ENCODE data around the gene PPP2R2C. TPM values are rescaled to one million over a fixed set of nuclear protein-coding genes. Genes with fewer than 3 reads are reported as not detected.

Gene PPP2R2C
- total and polyA plus RNA-seq, 12 donors, result 0.14 to 10.6 (median 4.2) TPM

DNA sequence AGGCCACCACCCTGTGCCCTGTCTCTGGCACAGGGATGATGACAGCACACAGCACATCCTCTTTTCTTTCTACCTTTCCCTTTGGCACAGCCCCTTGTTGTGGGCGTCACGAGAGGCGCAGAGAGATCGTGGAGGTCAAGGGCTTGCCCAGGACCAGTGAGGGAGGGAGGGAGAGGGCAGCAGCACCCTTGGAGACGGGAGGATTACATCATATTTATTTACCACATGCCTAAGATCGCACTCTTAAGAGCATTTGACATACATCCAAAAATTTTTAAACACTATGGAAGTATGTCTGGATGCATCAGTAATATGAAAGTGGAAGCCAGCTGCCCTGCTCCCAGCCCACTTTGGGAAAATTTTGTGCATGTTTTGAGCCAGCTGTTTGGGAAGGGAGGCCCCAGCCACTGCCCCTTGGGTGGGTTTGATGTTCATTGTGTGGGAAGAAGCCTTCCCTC, 190.1 kb downstream of the PPP2R2C start:
- WGBS, 2 donors, result 47 to 67% methylated on average over 6 of the region's 6 CpGs
- no peak overlapping the region for H3K4me3 ChIP-seq
- H3K27ac ChIP-seq, result peak overlapping the region in 9 of 10 donors; percentile 24 to 70 (median 41)
- TF ChIP-seq, protein P1, sequence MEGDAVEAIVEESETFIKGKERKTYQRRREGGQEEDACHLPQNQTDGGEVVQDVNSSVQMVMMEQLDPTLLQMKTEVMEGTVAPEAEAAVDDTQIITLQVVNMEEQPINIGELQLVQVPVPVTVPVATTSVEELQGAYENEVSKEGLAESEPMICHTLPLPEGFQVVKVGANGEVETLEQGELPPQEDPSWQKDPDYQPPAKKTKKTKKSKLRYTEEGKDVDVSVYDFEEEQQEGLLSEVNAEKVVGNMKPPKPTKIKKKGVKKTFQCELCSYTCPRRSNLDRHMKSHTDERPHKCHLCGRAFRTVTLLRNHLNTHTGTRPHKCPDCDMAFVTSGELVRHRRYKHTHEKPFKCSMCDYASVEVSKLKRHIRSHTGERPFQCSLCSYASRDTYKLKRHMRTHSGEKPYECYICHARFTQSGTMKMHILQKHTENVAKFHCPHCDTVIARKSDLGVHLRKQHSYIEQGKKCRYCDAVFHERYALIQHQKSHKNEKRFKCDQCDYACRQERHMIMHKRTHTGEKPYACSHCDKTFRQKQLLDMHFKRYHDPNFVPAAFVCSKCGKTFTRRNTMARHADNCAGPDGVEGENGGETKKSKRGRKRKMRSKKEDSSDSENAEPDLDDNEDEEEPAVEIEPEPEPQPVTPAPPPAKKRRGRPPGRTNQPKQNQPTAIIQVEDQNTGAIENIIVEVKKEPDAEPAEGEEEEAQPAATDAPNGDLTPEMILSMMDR (IDR thresholded peaks at IDR 0.05), result no peak
- H3K9me3 ChIP-seq, result no peaks in the 10 kb centered on the region
- peaks cover 25 to 59% (median 46%) of the 10 kb centered on the region in 9 donors for H3K4me1 ChIP-seq
- DNase-seq (no peak), ATAC-seq (peak in 1 of 8 donors; percentile 24)
- intact Hi-C loops (cut with DNase I), result no loop called here
- H3K36me3 ChIP-seq, result peaks cover 0 to 72% (median 5%) of the 10 kb centered on the region in 9 donors
- no peaks in the 10 kb centered on the region for H3K27me3 ChIP-seq

GRCh38 chr4:6281436-6282313, 190.7 kb downstream of the PPP2R2C start:
- WGBS, 2 donors, result 68% methylated on average over 20 of the region's 20 CpGs
- peaks cover 0 to 65% (median 0%) of the 10 kb centered on the region in 9 donors for H3K36me3 ChIP-seq
- intact Hi-C loops (cut with DNase I), result no loop called here
- H3K27me3 ChIP-seq, result no peaks in the 10 kb centered on the region
- peak; percentile 5 to 72 (median 60) for ATAC-seq
- no peak overlapping the region for H3K4me3 ChIP-seq
- H3K4me1 ChIP-seq, result peaks cover 32 to 66% (median 53%) of the 10 kb centered on the region in 9 donors
- TF ChIP-seq, protein P1 (IDR thresholded peaks at IDR 0.05), result no peak
- H3K9me3 ChIP-seq, result no peaks in the 10 kb centered on the region
- peak overlapping the region; percentile 18 to 70 (median 36) for H3K27ac ChIP-seq
- peak; percentile 65 to 68 for DNase-seq

- intact Hi-C loops (cut with DNase I), result no loop called here
- TF ChIP-seq, protein P1 (IDR thresholded peaks at IDR 0.05), result no peak
- H3K27ac ChIP-seq, result peak overlapping the region in 3 of 10 donors; percentile 24 to 70 (median 59)
- peaks cover 44 to 78% (median 65%) of the 10 kb centered on the region in 9 donors for H3K4me1 ChIP-seq
- no peak overlapping the region for H3K4me3 ChIP-seq
- 86 to 87% methylated on average over 16 of the region's 16 CpGs for WGBS, 2 donors
- no peaks in the 10 kb centered on the region for H3K27me3 ChIP-seq
- no peak for ATAC-seq
- DNase-seq, result no peak
- H3K36me3 ChIP-seq, result peaks cover 0 to 53% (median 0%) of the 10 kb centered on the region in 9 donors
- H3K9me3 ChIP-seq, result no peaks in the 10 kb centered on the region
Observed at GRCh38 chr4:6280365-6280996, 191.9 kb downstream of the PPP2R2C start.

GRCh38 chr4:6279582-6280289, 192.7 kb downstream of the PPP2R2C start:
- H3K27ac ChIP-seq, result peak overlapping the region in 8 of 10 donors; percentile 34 to 86 (median 76)
- TF ChIP-seq, protein P1 (IDR thresholded peaks at IDR 0.05), result no peak
- peaks cover 0 to 46% (median 0%) of the 10 kb centered on the region in 9 donors for H3K36me3 ChIP-seq
- H3K9me3 ChIP-seq, result no peaks in the 10 kb centered on the region
- intact Hi-C loops (cut with DNase I), result no loop called here
- H3K27me3 ChIP-seq, result no peaks in the 10 kb centered on the region
- DNase-seq (no peak), ATAC-seq (no peak)
- no peak overlapping the region for H3K4me3 ChIP-seq
- H3K4me1 ChIP-seq, result peaks cover 45 to 85% (median 71%) of the 10 kb centered on the region in 9 donors
- WGBS, 2 donors, result 87 to 93% methylated on average over 14 of the region's 14 CpGs
